Naive thymus-derived CD8-positive, alpha-beta T cell (primary cell): ENCODE data around the gene TMEM109. TPM values are rescaled to one million over a fixed set of nuclear protein-coding genes. Genes with fewer than 3 reads are reported as not detected.

Experiments used
- ATAC-seq, 2 donors: fragments of 150-1000 bp; cut with Tn5 transposase in 1 of 2; sonication (Bioruptor Pico), chemical (Tn5 transposase) in 1 of 2; 1 replicate in 1 of 2; 2 replicates in 1 of 2; pipeline ENCODE4 v1.10.0; 2021; ENCODE audit warnings: mild to moderate bottlenecking in 2 of 2, moderate library complexity in 2 of 2
- POLR2A ChIA-PET: fragments of 350-600 bp; sonication (Branson Sonifier 250); formaldehyde crosslinking; loops from one replicate; lab custom pipeline; 2021; ENCODE audit warnings: antibody characterized with exemption; lab: Charles Lee
- DNase-seq, 10 donors: peaks; one replicate each; pipeline versions ENCODE4 v3.0.0 to v3.0.0-alpha.2; 2020 to 2022
- H3K27ac Mint-ChIP-seq, 10 donors: one replicate each; pipeline ENCODE4 v1.8.0; 2020 to 2022; ENCODE audit warnings: mild to moderate bottlenecking in 10 of 10, mixed read lengths in 10 of 10, moderate library complexity in 4 of 10, inconsistent platforms in 1 of 10
- H3K27me3 Mint-ChIP-seq, 5 donors: one replicate each; pipeline ENCODE4 v1.8.0; 2021 to 2022; ENCODE audit warnings: mixed read lengths in 5 of 5
- H3K36me3 Mint-ChIP-seq, 3 donors: one replicate each; pipeline ENCODE4 v1.8.0; 2020 to 2022; ENCODE audit warnings: mixed read lengths in 3 of 3, mild to moderate bottlenecking in 2 of 3, inconsistent platforms in 1 of 3
- H3K4me1 Mint-ChIP-seq, 4 donors: one replicate each; pipeline ENCODE4 v1.8.0; 2021 to 2022; ENCODE audit warnings: mixed read lengths in 4 of 4
- H3K4me3 Mint-ChIP-seq, 10 donors: one replicate each; pipeline ENCODE4 v1.8.0; 2020 to 2022; ENCODE audit warnings: mild to moderate bottlenecking in 10 of 10, mixed read lengths in 10 of 10, moderate library complexity in 6 of 10, inconsistent platforms in 1 of 10
- H3K9me3 Mint-ChIP-seq, 9 donors: one replicate each; pipeline ENCODE4 v1.8.0; 2020 to 2022; ENCODE audit warnings: mixed read lengths in 9 of 9, mild to moderate bottlenecking in 3 of 9, inconsistent platforms in 1 of 9, moderate library complexity in 1 of 9
- polyA plus RNA-seq, 3 donors: library from polyadenylated mRNA; unstranded; fragments of 300-500 nt; fragmentation: Illumina TruSeq; gene quantifications; one replicate each; pipeline ENCODE4 v1.2.3, GENCODE V29; 2021
- total RNA-seq, 8 experiments: library from RNA in 2 of 8; stranded (reverse) in 2 of 8; gene quantifications; one replicate each; pipeline ENCODE4 v1.2.3 and lab custom pipeline; 2021 to 2026

The TMEM109 gene
- total and polyA plus RNA-seq, 5 experiments from 2014 or later = 52.4 to 295 (median 216) TPM

GRCh38 chr11:60872124-60872960 is 41.6 kb upstream of the TMEM109 start:
- ATAC-seq (no peak), DNase-seq (no peak)
- POLR2A ChIA-PET = interaction anchor here (0.8 to 1.7 kb wide), 5 partner anchors 9 to 43 kb away, joined by 3 to 4 read pairs (median 3); partner anchors contain the start of gene PRPF19
- peaks cover 0 to 6% (median 0%) of the 10 kb centered on the region in 5 donors for H3K27me3 Mint-ChIP-seq
- H3K27ac Mint-ChIP-seq = peak overlapping the region in 6 of 10 donors; percentile 59 to 85 (median 74)
- no peaks in the 10 kb centered on the region for H3K36me3 Mint-ChIP-seq
- H3K9me3 Mint-ChIP-seq = no peaks in the 10 kb centered on the region
- peak overlapping the region in 4 of 10 donors; percentile 31 to 70 (median 42) for H3K4me3 Mint-ChIP-seq
- H3K4me1 Mint-ChIP-seq = peaks cover 11 to 49% (median 46%) of the 10 kb centered on the region in 4 donors

- ATAC-seq (peak; percentile 17 to 55), DNase-seq (peak in 1 of 10 donors; percentile 42)
- Mint-ChIP-seq H3K27ac (peak overlapping the region in 7 of 10 donors; percentile 32 to 92 (median 69)), H3K36me3 (peaks cover 0 to 7% (median 0%) of the 10 kb centered on the region in 3 donors), H3K4me1 (peaks cover 11 to 49% (median 46%) of the 10 kb centered on the region in 4 donors), H3K4me3 (peak overlapping the region in 3 of 10 donors; percentile 8 to 49 (median 20)), H3K9me3 (no peaks in the 10 kb centered on the region), H3K27me3 (peaks cover 0 to 6% (median 0%) of the 10 kb centered on the region in 5 donors)
- POLR2A ChIA-PET = interaction anchor here (0.8 to 1.7 kb wide), 2 partner anchors 14 to 42 kb away, joined by 3 to 4 read pairs; no protein-coding TSS in a partner anchor
Measured at GRCh38 chr11:60872961-60873524, 40.9 kb upstream of the TMEM109 start.

- ATAC-seq (no peak), DNase-seq (no peak)
- POLR2A ChIA-PET = no interaction called here
- peaks cover 0 to 4% (median 0%) of the 10 kb centered on the region in 5 donors for H3K27me3 Mint-ChIP-seq
- peaks cover 0 to 12% (median 0%) of the 10 kb centered on the region in 3 donors for H3K36me3 Mint-ChIP-seq
- peaks cover 11 to 46% (median 44%) of the 10 kb centered on the region in 4 donors for H3K4me1 Mint-ChIP-seq
- H3K27ac Mint-ChIP-seq = peak overlapping the region in 1 of 10 donors; percentile 81
- peak overlapping the region in 2 of 10 donors; percentile 20 to 49 for H3K4me3 Mint-ChIP-seq
- no peaks in the 10 kb centered on the region for H3K9me3 Mint-ChIP-seq
Measured at GRCh38 chr11:60873533-60873932, 40.4 kb upstream of the TMEM109 start.

GRCh38 chr11:60874421-60875365 is 39.3 kb upstream of the TMEM109 start:
- no peak for DNase-seq
- POLR2A ChIA-PET = no interaction called here
- no peak overlapping the region for H3K4me3 Mint-ChIP-seq
- H3K27me3 Mint-ChIP-seq = peaks cover 0 to under 1% (median 0%) of the 10 kb centered on the region in 5 donors
- peaks cover 0 to 20% (median 5%) of the 10 kb centered on the region in 3 donors for H3K36me3 Mint-ChIP-seq
- H3K4me1 Mint-ChIP-seq = peaks cover 11 to 38% (median 36%) of the 10 kb centered on the region in 4 donors
- H3K27ac Mint-ChIP-seq = peak overlapping the region in 3 of 10 donors; percentile 21 to 33 (median 23)
- no peaks in the 10 kb centered on the region for H3K9me3 Mint-ChIP-seq
- ATAC-seq = no peak

- no peaks in the 10 kb centered on the region for H3K27me3 Mint-ChIP-seq
- DNase-seq = no peak
- POLR2A ChIA-PET = no interaction called here
- peak overlapping the region in 1 of 10 donors; percentile 71 for H3K27ac Mint-ChIP-seq
- no peak for ATAC-seq
- H3K4me1 Mint-ChIP-seq = peaks cover 11 to 35% (median 28%) of the 10 kb centered on the region in 4 donors
- no peaks in the 10 kb centered on the region for H3K9me3 Mint-ChIP-seq
- peaks cover under 1 to 29% (median 5%) of the 10 kb centered on the region in 3 donors for H3K36me3 Mint-ChIP-seq
- H3K4me3 Mint-ChIP-seq = no peak overlapping the region
Measured at GRCh38 chr11:60875366-60876167, 38.4 kb upstream of the TMEM109 start.

GRCh38 chr11:60876168-60876485 is 37.8 kb upstream of the TMEM109 start:
- Mint-ChIP-seq H3K4me3 (no peak overlapping the region), H3K36me3 (peaks cover 2 to 35% (median 9%) of the 10 kb centered on the region in 3 donors), H3K27me3 (no peaks in the 10 kb centered on the region), H3K27ac (peak overlapping the region in 2 of 10 donors; percentile 8 to 71), H3K9me3 (no peaks in the 10 kb centered on the region), H3K4me1 (peaks cover 8 to 29% (median 23%) of the 10 kb centered on the region in 4 donors)
- POLR2A ChIA-PET = no interaction called here
- no peak for ATAC-seq
- no peak for DNase-seq

GRCh38 chr11:60878245-60879101 is 35.5 kb upstream of the TMEM109 start:
- H3K4me1 Mint-ChIP-seq = peaks cover 3 to 9% (median 7%) of the 10 kb centered on the region in 4 donors
- POLR2A ChIA-PET = no interaction called here
- H3K36me3 Mint-ChIP-seq = peaks cover 9 to 58% (median 9%) of the 10 kb centered on the region in 3 donors
- ATAC-seq (no peak), DNase-seq (no peak)
- no peak overlapping the region for H3K4me3 Mint-ChIP-seq
- no peak overlapping the region for H3K27ac Mint-ChIP-seq
- H3K9me3 Mint-ChIP-seq = no peaks in the 10 kb centered on the region
- H3K27me3 Mint-ChIP-seq = no peaks in the 10 kb centered on the region

- Mint-ChIP-seq H3K9me3 (no peaks in the 10 kb centered on the region), H3K27ac (peak overlapping the region in 1 of 10 donors; percentile 31), H3K36me3 (peaks cover 9 to 64% (median 9%) of the 10 kb centered on the region in 3 donors), H3K4me1 (peaks cover 2 to 12% (median 9%) of the 10 kb centered on the region in 4 donors), H3K27me3 (no peaks in the 10 kb centered on the region), H3K4me3 (no peak overlapping the region)
- POLR2A ChIA-PET = no interaction called here
- DNase-seq (no peak), ATAC-seq (no peak)
Measured at GRCh38 chr11:60879104-60879503, 34.9 kb upstream of the TMEM109 start.

GRCh38 chr11:60879971-60880588 is 33.9 kb upstream of the TMEM109 start:
- Mint-ChIP-seq H3K4me1 (peaks cover 0 to 12% (median 8%) of the 10 kb centered on the region in 4 donors), H3K36me3 (peaks cover 9 to 71% (median 13%) of the 10 kb centered on the region in 3 donors), H3K27ac (peak overlapping the region in 1 of 10 donors; percentile 38), H3K27me3 (no peaks in the 10 kb centered on the region), H3K9me3 (no peaks in the 10 kb centered on the region), H3K4me3 (no peak overlapping the region)
- no peak for ATAC-seq
- POLR2A ChIA-PET = no interaction called here
- DNase-seq = no peak

GRCh38 chr11:60880643-60881282 is 33.2 kb upstream of the TMEM109 start:
- Mint-ChIP-seq H3K27me3 (no peaks in the 10 kb centered on the region), H3K9me3 (no peaks in the 10 kb centered on the region), H3K27ac (peak overlapping the region in 3 of 10 donors; percentile 8 to 92 (median 79)), H3K36me3 (peaks cover 9 to 71% (median 16%) of the 10 kb centered on the region in 3 donors), H3K4me3 (no peak overlapping the region), H3K4me1 (peaks cover 0 to 14% (median 8%) of the 10 kb centered on the region in 4 donors)
- DNase-seq = no peak
- POLR2A ChIA-PET = no interaction called here
- no peak for ATAC-seq
